H1 (cell line): Measurements from ENCODE around the gene ROR1. TPM values are rescaled to one million over a fixed set of nuclear protein-coding genes. Genes with fewer than 3 reads are reported as not detected.

Experiments
- ASH2L ChIP-seq: fragments of 200-600, 300-600 bp; sonication (generic); IDR thresholded peaks from one replicate; pipeline ENCODE4 v1.7.1; 2017; ENCODE audit warnings: low read length
- BCL11A ChIP-seq, 2 experiments: IDR thresholded peaks; one replicate each; pipeline ENCODE4 v1.6.1; 2011; ENCODE audit warnings: low read depth in 2 of 2, low read length in 2 of 2, mild to moderate bottlenecking in 2 of 2
- CBX8 ChIP-seq: fragments of 300-800, 300-1000 bp; sonication (generic); IDR thresholded peaks from 2 replicates; pipeline ENCODE4 v1.7.1; 2016; ENCODE audit warnings: low read depth, low read length, borderline replicate concordance
- CREB1 ChIP-seq: IDR thresholded peaks from 2 replicates; pipeline ENCODE4 v1.6.1; 2012; ENCODE audit warnings: inconsistent platforms
- EGR1 ChIP-seq: IDR thresholded peaks from 2 replicates; pipeline ENCODE4 v1.6.1; 2011; ENCODE audit warnings: low read depth, low read length, borderline replicate concordance
- FOSL1 ChIP-seq: IDR thresholded peaks from 2 replicates; pipeline ENCODE4 v1.6.1; 2011; ENCODE audit warnings: mild to moderate bottlenecking, low read depth, low read length, moderate library complexity; ENCODE audit not compliant: insufficient read depth
- KDM5A ChIP-seq: fragments of 200-600 bp; IDR thresholded peaks from 2 replicates; pipeline ENCODE4 v1.7.1; 2012; ENCODE audit warnings: mild to moderate bottlenecking, low read length, inconsistent platforms, mixed read lengths
- RNF2 ChIP-seq: fragments of 200-900, 300-1000 bp; sonication (generic); IDR thresholded peaks from 2 replicates; pipeline ENCODE4 v1.7.1; 2016; ENCODE audit warnings: borderline replicate concordance, low read depth, mild to moderate bottlenecking, antibody characterized with exemption, low read length; ENCODE audit not compliant: poor library complexity, severe bottlenecking; ENCODE audit errors: missing control alignments
- SIRT6 ChIP-seq: IDR thresholded peaks from one replicate; pipeline ENCODE4 v1.7.1; 2012; ENCODE audit warnings: low read length, inconsistent platforms
- SIX5 ChIP-seq: IDR thresholded peaks from 2 replicates; pipeline ENCODE4 v1.6.1; 2011; ENCODE audit warnings: mild to moderate bottlenecking, low read depth, low read length
- SRF ChIP-seq: IDR thresholded peaks from 2 replicates; pipeline ENCODE4 v1.6.1; 2011; ENCODE audit warnings: mild to moderate bottlenecking, low read depth, low read length, moderate library complexity
- TBP ChIP-seq: IDR thresholded peaks from 2 replicates; pipeline ENCODE4 v1.6.1; 2011; ENCODE audit warnings: low read depth, low read length, improper control_type of control experiment
- TCF12 ChIP-seq: IDR thresholded peaks from 2 replicates; pipeline ENCODE4 v1.6.1; 2011; ENCODE audit warnings: low read depth, mild to moderate bottlenecking, low read length
- TEAD4 ChIP-seq: IDR thresholded peaks from 2 replicates; pipeline ENCODE4 v1.6.1; 2012; ENCODE audit warnings: low read depth, low read length, inconsistent platforms, mixed read lengths
- polyA plus RNA-seq, 7 experiments: library from polyadenylated mRNA; depleted of rRNA in 3 of 7; stranded (reverse) in 5 of 7; unstranded in 2 of 7; fragments of >200 nt in 5 of 7; fragments of 200-250 nt in 2 of 7; gene quantifications; 1 replicate in 5 of 7; 2 replicates in 1 of 7; 4 replicates in 1 of 7; pipeline versions ENCODE4 v1.2.1 to v1.2.3, GENCODE V29; 2011 to 2013; ENCODE audit warnings: missing spikeins in 2 of 7, mixed read lengths in 2 of 7
- total RNA-seq: library from RNA; stranded (reverse); fragmentation: NEBNext Ultra II Directional; extraction: Animal tissue kit (Norgen Biotek cat#: 25700); gene quantifications from 2 replicates; pipeline ENCODE4 v1.2.1, GENCODE V29; 2021
- TF ChIP-seq, protein P1 (sequence below), 3 experiments: IDR thresholded peaks; 1 replicate in 2 of 3; 2 replicates in 1 of 3; pipeline versions ENCODE4 v1.5.1 to v1.6.1; 2011; ENCODE audit warnings: low read length in 3 of 3, mild to moderate bottlenecking in 3 of 3, inconsistent platforms in 2 of 3, low read depth in 1 of 3, moderate library complexity in 1 of 3; ENCODE audit not compliant: insufficient read depth in 1 of 3; ENCODE audit errors: control extremely low read depth in 1 of 3

The ROR1 gene
- total and polyA plus RNA-seq, 2 of the 8 experiments (the other 6 are each of a cell fraction or from before 2014, with no cell fraction given): 33.6 to 73.6 TPM

DNA sequence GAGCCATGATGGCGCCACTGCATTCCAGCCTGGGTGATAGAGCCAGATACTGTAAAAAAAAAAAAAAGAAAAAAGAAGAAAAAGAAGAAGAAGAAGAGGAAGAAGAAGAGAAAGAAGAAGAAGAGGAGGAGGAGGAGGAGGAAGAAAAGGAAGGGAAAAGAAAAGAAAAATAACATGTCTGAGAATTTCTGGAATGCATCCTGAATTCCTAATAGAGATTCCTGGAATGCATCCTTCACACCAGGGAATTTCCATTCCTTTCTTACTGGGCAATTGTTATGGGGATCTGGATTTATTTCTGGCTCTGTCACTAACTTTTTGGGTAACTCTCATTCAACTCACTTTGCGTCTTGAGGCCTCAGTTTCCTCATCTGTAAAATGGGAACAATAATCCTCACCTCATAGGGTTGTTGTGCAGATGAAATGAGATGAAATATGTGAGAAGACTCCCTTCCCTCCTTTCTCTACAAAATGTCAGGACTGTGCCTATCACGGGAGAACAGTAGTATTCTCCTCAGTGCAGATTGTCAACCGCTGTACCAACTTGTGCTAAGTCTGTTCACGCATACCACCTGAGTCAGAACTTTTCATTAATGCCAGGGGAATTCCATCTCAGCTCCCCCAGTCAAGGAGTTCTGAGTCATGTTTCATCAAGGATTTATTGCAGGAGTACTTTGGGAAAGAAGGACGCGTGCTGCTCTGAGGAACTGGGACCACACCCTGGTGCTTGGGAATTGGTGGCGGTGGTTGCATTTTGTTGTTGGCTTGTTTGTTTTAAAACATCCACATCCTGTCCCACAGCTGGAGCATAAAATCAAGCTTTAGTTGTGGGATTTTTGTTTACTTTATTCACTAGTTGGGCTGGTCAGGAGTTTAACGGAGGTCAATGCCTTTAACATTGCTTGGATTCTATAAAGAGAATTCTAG, 42.4 kb upstream of the ROR1 start (continued):
- TF ChIP-seq CREB1 (no peak), SIX5 (no peak), TEAD4 (peak; percentile 99), KDM5A (no peak), SRF (no peak), CBX8 (no peak), ASH2L (no peak), EGR1 (no peak), TBP (no peak), TCF12 (peak; percentile 78; the same call in 1 of the 2 replicates), RNF2 (no peak), SIRT6 (no peak), FOSL1 (no peak), BCL11A (IDR thresholded peaks at IDR 0.05; ENCODE audit: low read depth in 2 of 2, low read length in 2 of 2) (peak in 1 of 2 experiments; percentile 43)
- TF ChIP-seq, protein P1, sequence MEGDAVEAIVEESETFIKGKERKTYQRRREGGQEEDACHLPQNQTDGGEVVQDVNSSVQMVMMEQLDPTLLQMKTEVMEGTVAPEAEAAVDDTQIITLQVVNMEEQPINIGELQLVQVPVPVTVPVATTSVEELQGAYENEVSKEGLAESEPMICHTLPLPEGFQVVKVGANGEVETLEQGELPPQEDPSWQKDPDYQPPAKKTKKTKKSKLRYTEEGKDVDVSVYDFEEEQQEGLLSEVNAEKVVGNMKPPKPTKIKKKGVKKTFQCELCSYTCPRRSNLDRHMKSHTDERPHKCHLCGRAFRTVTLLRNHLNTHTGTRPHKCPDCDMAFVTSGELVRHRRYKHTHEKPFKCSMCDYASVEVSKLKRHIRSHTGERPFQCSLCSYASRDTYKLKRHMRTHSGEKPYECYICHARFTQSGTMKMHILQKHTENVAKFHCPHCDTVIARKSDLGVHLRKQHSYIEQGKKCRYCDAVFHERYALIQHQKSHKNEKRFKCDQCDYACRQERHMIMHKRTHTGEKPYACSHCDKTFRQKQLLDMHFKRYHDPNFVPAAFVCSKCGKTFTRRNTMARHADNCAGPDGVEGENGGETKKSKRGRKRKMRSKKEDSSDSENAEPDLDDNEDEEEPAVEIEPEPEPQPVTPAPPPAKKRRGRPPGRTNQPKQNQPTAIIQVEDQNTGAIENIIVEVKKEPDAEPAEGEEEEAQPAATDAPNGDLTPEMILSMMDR (IDR thresholded peaks at IDR 0.05; ENCODE audit: control extremely low read depth in 1 of 3, insufficient read depth in 1 of 3, low read depth in 1 of 3, low read length in 3 of 3): no peak
